OCI-LY1 (cell line): ENCODE measurements around the gene PELO.

ENCODE experiments used
- H2AFZ ChIP-seq: fragments of 200-600 bp; sonication (generic), shearing (Covaris generic); 2 replicates; pipeline ENCODE4 v1.6.0; 2014; ENCODE audit warnings: antibody characterized with exemption, mild to moderate bottlenecking, low read length
- H3F3A ChIP-seq: fragments of 200-600 bp; sonication (generic), shearing (Covaris generic); 2 replicates; pipeline ENCODE4 v1.6.0; 2014; ENCODE audit warnings: mild to moderate bottlenecking, antibody characterized with exemption, low read length, moderate library complexity; ENCODE audit not compliant: insufficient read depth
- H3K27ac ChIP-seq: fragments of 200-600 bp; sonication (generic); 2 replicates; pipeline ENCODE4 v1.5.1; 2014; ENCODE audit warnings: low read length, mixed run types, mild to moderate bottlenecking, low read depth; ENCODE audit not compliant: poor library complexity, severe bottlenecking
- H3K27me3 ChIP-seq: fragments of 200-600 bp; sonication (generic); 2 replicates; pipeline ENCODE4 v1.6.0; 2014; ENCODE audit warnings: antibody characterized with exemption, mild to moderate bottlenecking, low read length, moderate library complexity; ENCODE audit not compliant: insufficient read depth
- H3K36me3 ChIP-seq: fragments of 200-600 bp; sonication (generic); 2 replicates; pipeline ENCODE4 v1.6.1; 2014; ENCODE audit warnings: mild to moderate bottlenecking, antibody characterized with exemption, low read length, moderate library complexity, mixed read lengths; ENCODE audit not compliant: insufficient read depth
- H3K4me1 ChIP-seq: fragments of 200-600 bp; sonication (generic); 2 replicates; pipeline ENCODE4 v1.5.1; 2014; ENCODE audit warnings: mild to moderate bottlenecking, low read length, moderate library complexity; ENCODE audit not compliant: insufficient read depth, severe bottlenecking
- H3K4me2 ChIP-seq: fragments of 200-600 bp; sonication (generic), shearing (Covaris generic); 2 replicates; pipeline ENCODE4 v1.6.1; 2014; ENCODE audit warnings: low read length
- H3K4me3 ChIP-seq: fragments of 200-600 bp; sonication (generic); 2 replicates; pipeline ENCODE4 v1.5.1; 2014; ENCODE audit warnings: low read length, low read depth, mild to moderate bottlenecking, mixed read lengths; ENCODE audit not compliant: poor library complexity, severe bottlenecking
- H3K79me2 ChIP-seq: fragments of 200-600 bp; shearing (Covaris generic); 2 replicates; pipeline ENCODE4 v1.6.1; 2016; ENCODE audit warnings: mixed run types, low read length, mixed read lengths; ENCODE audit not compliant: insufficient read depth
- H3K9ac ChIP-seq: fragments of 200-600 bp; sonication (generic), shearing (Covaris generic); 2 replicates; pipeline ENCODE4 v1.6.1; 2014; ENCODE audit warnings: mild to moderate bottlenecking, low read length, mixed read lengths
- H3K9me2 ChIP-seq: fragments of 200-600 bp; sonication (generic), shearing (Covaris generic); 2 replicates; pipeline ENCODE4 v1.6.1; 2014; ENCODE audit warnings: low read depth, mild to moderate bottlenecking, low read length, mixed read lengths
- H3K9me3 ChIP-seq: fragments of 200-600 bp; shearing (Covaris generic); 2 replicates; pipeline ENCODE4 v1.6.1; 2014; ENCODE audit warnings: low read length, mixed read lengths
- H4K20me1 ChIP-seq: fragments of 200-600 bp; sonication (generic), shearing (Covaris generic); 2 replicates; pipeline ENCODE4 v1.6.0; 2016; ENCODE audit warnings: mild to moderate bottlenecking, low read length; ENCODE audit not compliant: insufficient read depth
- CTCF ChIP-seq: fragments of 200-600 bp; sonication (generic), shearing (Covaris generic); IDR thresholded peaks from 2 replicates; pipeline ENCODE4 v1.5.1; 2017; ENCODE audit warnings: mild to moderate bottlenecking, antibody characterized with exemption, low read length, moderate library complexity, mixed read lengths
- EZH2 ChIP-seq: fragments of 200-600 bp; sonication (generic), shearing (Covaris generic); IDR thresholded peaks from 2 replicates; pipeline ENCODE4 v1.8.0; 2017; ENCODE audit warnings: borderline replicate concordance, mixed run types, mild to moderate bottlenecking, antibody characterized with exemption, low read length, moderate library complexity, mixed read lengths

PELO gene

GRCh38 chr5:52767766-52768480, 19.8 kb upstream of the PELO start:
- H3K9ac ChIP-seq, result no peak overlapping the region
- no peaks in the 10 kb centered on the region for H4K20me1 ChIP-seq
- H3K4me2 ChIP-seq, result no peak overlapping the region
- no peaks in the 10 kb centered on the region for H3F3A ChIP-seq
- TF ChIP-seq CTCF, result no peak
- TF ChIP-seq EZH2, result no peak
- no peaks in the 10 kb centered on the region for H3K36me3 ChIP-seq
- no peak overlapping the region for H2AFZ ChIP-seq
- H3K27ac ChIP-seq, result no peak overlapping the region
- no peak overlapping the region for H3K4me3 ChIP-seq
- no peaks in the 10 kb centered on the region for H3K79me2 ChIP-seq
- no peaks in the 10 kb centered on the region for H3K4me1 ChIP-seq
- H3K9me2 ChIP-seq, result no peaks in the 10 kb centered on the region
- H3K27me3 ChIP-seq, result no peaks in the 10 kb centered on the region
- no peaks in the 10 kb centered on the region for H3K9me3 ChIP-seq

- no peak for TF ChIP-seq EZH2
- Histone ChIP-seq H3K4me1 (no peaks in the 10 kb centered on the region), H3K79me2 (no peaks in the 10 kb centered on the region), H3K27ac (no peak overlapping the region), H2AFZ (no peak overlapping the region), H3K9me3 (no peaks in the 10 kb centered on the region), H3K4me2 (no peak overlapping the region), H4K20me1 (no peaks in the 10 kb centered on the region), H3F3A (no peaks in the 10 kb centered on the region), H3K9me2 (no peaks in the 10 kb centered on the region), H3K9ac (no peak overlapping the region), H3K27me3 (no peaks in the 10 kb centered on the region), H3K4me3 (no peak overlapping the region), H3K36me3 (no peaks in the 10 kb centered on the region)
These were observed 18.7 kb upstream of the PELO start for GRCh38 chr5:52769061-52769460.

GRCh38 chr5:52770287-52770939, 17.3 kb upstream of the PELO start:
- no peaks in the 10 kb centered on the region for H3K9me3 ChIP-seq
- no peaks in the 10 kb centered on the region for H4K20me1 ChIP-seq
- no peaks in the 10 kb centered on the region for H3K9me2 ChIP-seq
- H3K79me2 ChIP-seq, result no peaks in the 10 kb centered on the region
- no peaks in the 10 kb centered on the region for H3K36me3 ChIP-seq
- H3K4me1 ChIP-seq, result no peaks in the 10 kb centered on the region
- no peak overlapping the region for H3K27ac ChIP-seq
- H3F3A ChIP-seq, result no peaks in the 10 kb centered on the region
- H2AFZ ChIP-seq, result no peak overlapping the region
- H3K9ac ChIP-seq, result no peak overlapping the region
- H3K4me2 ChIP-seq, result no peak overlapping the region
- no peaks in the 10 kb centered on the region for H3K27me3 ChIP-seq
- no peak overlapping the region for H3K4me3 ChIP-seq
- TF ChIP-seq CTCF, result no peak
- TF ChIP-seq EZH2, result no peak
